G401.6 (cell line): ENCODE results near the gene CD93.

Experiments
- FAIRE-seq: peaks from 2 replicates; lab custom pipeline; 2012; peaks lifted over from hg19 to GRCh38; lab: Jason Lieb, UNC

Gene CD93

GRCh38 chr20:23120261-23120660, 34.1 kb upstream of the CD93 start:
- no peak for FAIRE-seq

GRCh38 chr20:23119456-23120216, 33.5 kb upstream of the CD93 start:
- no peak for FAIRE-seq

GRCh38 chr20:23118766-23119165, 32.6 kb upstream of the CD93 start:
- no peak for FAIRE-seq

- FAIRE-seq: no peak
These were observed 32.0 kb upstream of the CD93 start for GRCh38 chr20:23118144-23118543.

- FAIRE-seq: no peak
These were observed 31.6 kb upstream of the CD93 start for GRCh38 chr20:23117738-23118137.

- FAIRE-seq: no peak
These were observed 30.4 kb upstream of the CD93 start for GRCh38 chr20:23116311-23117089.

GRCh38 chr20:23115822-23116221, 29.7 kb upstream of the CD93 start:
- no peak for FAIRE-seq

GRCh38 chr20:23114448-23115082, 28.4 kb upstream of the CD93 start:
- FAIRE-seq: no peak

GRCh38 chr20:23114018-23114417, 27.9 kb upstream of the CD93 start:
- no peak for FAIRE-seq

GRCh38 chr20:23112595-23112994, 26.5 kb upstream of the CD93 start:
- FAIRE-seq: no peak

GRCh38 chr20:23111944-23112342, 25.8 kb upstream of the CD93 start:
- no peak for FAIRE-seq

GRCh38 chr20:23111307-23111943, 25.3 kb upstream of the CD93 start:
- FAIRE-seq: no peak

GRCh38 chr20:23108871-23109270, 22.7 kb upstream of the CD93 start:
- FAIRE-seq: no peak

- FAIRE-seq: no peak
These were observed 21.3 kb upstream of the CD93 start for GRCh38 chr20:23107466-23107865.

- FAIRE-seq: no peak
These were observed 20.2 kb upstream of the CD93 start for GRCh38 chr20:23106271-23106851.

- no peak for FAIRE-seq
These were observed 19.1 kb upstream of the CD93 start for GRCh38 chr20:23105193-23105592.

GRCh38 chr20:23103284-23104018, 17.3 kb upstream of the CD93 start:
- FAIRE-seq: no peak

GRCh38 chr20:23101696-23102406, 15.7 kb upstream of the CD93 start:
- no peak for FAIRE-seq

GRCh38 chr20:23100720-23101107, 14.6 kb upstream of the CD93 start:
- FAIRE-seq: no peak

GRCh38 chr20:23099791-23100719, 13.9 kb upstream of the CD93 start:
- FAIRE-seq: no peak
